Inflammatory macrophage treated with lipopolysaccharide for 1 hour (primary cell): Measurements from ENCODE around the gene CMPK2.
A peak's percentile ranks its signal among the peaks of the same experiment; 100 is the strongest.

Experiments
- DNase-seq, 2 donors: peaks; one replicate each; pipeline ENCODE4 v3.0.0-alpha.2; 2020 to 2022

The CMPK2 gene

GRCh38 chr2:6838673-6839319 lies 26.9 kb downstream of the CMPK2 start:
- DNase-seq, result no peak

- DNase-seq, result no peak
Observed at GRCh38 chr2:6835467-6835866, 30.2 kb downstream of the CMPK2 start.

DNA sequence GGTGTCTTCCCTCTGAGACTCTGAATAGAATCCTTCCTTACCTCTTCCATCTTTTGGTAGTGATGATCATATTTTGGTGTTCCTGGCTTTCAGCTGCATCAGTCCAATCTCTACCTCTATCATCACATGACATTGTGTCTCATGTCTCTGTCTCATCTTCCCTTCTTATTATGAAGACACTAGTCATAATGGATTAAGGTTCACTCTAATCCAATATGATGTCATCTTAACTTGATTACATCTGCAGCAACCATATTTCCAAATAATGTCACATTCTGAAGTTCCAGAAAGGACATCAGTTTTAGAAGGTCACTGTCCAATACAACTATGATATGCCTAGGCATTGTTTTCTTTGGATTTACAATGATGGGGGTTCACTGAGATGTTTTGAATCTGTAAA lies 31.5 kb downstream of the CMPK2 start:
- peak in 1 of 2 donors; percentile 6 for DNase-seq

DNA sequence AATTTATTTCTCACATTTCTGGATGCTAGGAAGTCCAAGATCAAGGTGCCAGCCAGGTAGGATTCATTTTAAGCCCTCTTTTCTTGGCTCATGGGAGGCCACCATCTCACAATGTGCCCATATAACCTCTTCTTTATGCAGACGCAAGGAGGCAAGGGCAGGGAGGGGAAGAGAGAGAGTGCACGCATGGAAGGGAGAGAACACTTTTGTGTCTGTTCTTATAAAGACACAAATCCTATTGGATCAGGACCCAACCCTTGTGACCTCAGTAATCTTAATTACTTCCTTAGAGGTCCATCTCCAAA lies 32.5 kb downstream of the CMPK2 start:
- DNase-seq, result no peak

DNA sequence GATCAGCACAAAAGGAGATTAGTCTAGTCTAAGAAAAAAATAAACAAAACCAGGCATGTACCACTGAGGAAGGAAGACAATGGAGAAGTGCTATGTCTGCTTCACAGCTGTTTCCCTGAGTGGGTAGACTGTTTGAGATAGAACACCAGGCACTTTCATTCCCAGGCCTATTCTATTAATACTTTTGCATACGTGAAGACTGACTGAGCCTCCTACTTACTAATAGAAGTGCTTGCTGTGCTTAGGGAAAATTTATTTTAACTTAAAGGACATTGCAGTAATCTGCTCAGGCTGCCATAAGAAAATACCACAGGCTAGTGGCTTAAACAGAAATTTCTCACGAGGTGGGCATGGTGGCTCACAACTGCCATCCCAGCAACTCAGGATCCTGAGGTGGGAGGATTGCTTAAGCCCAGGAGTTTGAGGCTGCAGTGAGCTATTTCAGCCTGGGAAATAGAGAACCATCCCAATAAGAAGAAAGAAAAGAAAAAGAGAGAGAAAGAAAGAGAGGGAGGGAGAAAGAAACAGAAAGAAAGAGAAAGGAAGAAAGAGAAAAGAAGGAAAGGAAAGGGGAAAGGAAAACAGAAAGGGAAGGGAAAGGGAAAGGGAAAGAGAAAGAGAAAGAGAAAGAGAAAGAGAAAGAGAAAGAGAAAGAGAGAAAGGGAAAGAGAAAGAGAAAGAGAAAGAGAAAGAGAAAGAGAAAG lies 33.0 kb downstream of the CMPK2 start:
- DNase-seq, result peak in 1 of 2 donors; percentile 27

DNA sequence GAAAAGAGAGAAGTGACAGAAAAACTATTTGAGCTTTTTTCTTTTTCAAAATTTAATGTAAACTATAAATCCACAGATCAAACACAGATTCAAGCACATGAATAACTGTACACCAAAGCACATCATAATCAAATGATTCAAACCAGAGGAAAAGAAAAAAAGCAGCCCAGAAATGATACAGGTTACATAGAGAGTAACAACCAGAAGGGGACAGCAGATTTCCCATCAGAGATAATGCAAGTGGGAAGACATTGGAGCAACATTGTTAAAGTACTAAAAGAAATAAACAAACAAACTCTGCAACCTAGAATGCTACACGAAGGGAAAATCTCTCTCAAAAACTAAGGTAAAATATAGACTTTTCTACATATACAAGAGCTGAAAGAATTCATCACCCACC lies 34.5 kb downstream of the CMPK2 start:
- DNase-seq, result no peak

DNA sequence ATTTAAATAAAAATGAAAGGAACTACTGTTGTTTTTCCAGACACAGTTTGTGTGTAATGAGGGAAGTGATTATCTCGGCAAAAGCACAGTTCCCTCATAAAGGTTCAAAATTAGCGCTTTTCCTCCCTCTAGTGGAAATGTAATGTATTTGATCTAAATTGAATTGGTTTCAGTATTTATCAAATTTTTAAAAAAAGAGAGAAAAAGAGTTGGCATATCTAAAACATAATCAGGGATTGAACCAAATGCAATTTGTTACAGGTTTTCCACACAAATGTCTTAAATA lies 37.5 kb downstream of the CMPK2 start:
- peak; percentile 54 to 77 for DNase-seq

- no peak for DNase-seq
Observed at GRCh38 chr2:6827566-6828298, 38.0 kb downstream of the CMPK2 start.

- DNase-seq, result peak; percentile 79 to 90
Observed at GRCh38 chr2:6826081-6826913, 39.4 kb downstream of the CMPK2 start.

DNA sequence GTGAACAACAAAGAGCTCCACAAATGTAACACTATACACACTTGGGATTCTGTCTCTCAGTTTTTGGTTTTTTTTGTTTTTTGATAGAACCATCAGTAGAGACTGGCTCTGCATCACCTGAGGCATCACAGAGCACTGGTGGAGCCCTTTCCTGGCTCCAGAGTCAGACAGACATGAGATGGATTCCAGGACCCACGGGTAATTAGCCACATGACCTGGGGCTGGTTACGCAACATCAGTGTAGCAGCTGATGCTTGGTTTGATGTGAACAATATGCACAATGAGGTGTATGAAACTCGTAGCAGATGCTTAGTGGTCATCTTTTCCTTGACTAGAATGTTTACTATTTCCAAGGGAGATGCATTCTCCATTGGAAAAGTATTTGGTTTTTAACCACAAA lies 40.7 kb downstream of the CMPK2 start:
- DNase-seq, result no peak

- no peak for DNase-seq
Observed at GRCh38 chr2:6823111-6823510, 42.6 kb downstream of the CMPK2 start.

DNA sequence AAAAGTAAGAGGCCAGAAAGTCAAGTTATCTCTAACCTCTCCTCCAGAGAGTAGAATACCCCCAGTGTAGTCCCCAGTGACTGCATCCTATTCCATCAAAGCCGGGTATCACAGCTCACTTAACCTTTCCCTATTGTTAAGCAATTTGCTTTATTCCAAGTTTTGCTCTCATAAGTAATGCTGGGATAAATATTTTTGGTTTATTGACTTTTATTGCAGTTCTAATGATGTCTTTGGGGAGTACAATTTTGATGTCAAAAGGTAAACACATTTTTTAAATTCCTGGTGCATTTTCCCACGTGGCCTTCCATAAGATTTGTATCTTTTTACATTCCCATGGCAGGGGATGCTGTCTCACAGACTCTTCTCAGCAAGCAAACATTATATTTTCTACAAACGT lies 43.3 kb downstream of the CMPK2 start:
- DNase-seq, result no peak

DNA sequence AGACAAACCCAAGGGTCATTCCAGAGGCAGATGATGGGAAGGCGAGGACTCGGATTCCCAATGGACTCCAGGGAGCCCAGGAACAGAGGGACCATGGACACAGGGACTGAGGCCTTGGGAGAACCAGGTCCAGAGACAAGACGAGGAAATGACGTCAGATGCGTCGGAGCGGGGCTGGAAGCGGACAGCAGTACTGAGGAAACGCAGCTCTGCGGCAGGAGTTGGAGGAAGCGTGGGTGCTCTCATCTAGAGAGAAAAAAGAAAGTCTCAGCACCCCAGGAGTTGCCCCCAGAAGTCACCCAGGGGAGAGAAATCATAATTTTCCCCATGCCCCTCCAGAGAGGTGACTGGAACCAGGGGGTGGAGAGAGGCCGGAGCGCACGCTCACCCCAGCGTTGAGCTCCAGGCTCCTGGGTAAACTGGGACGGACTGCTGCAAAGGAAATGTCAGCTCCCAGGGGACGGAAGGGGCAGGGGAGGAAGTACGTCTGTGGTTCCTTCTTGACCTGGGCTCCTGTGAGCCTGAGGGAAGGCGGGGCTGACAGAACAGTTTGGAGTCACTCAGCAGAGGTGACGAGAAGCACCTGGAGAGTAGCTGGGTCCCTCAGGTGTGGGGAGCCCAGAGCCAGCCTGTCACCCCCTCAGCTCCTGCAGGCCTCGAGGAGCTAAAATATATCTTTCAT lies 44.7 kb downstream of the CMPK2 start:
- no peak for DNase-seq

DNA sequence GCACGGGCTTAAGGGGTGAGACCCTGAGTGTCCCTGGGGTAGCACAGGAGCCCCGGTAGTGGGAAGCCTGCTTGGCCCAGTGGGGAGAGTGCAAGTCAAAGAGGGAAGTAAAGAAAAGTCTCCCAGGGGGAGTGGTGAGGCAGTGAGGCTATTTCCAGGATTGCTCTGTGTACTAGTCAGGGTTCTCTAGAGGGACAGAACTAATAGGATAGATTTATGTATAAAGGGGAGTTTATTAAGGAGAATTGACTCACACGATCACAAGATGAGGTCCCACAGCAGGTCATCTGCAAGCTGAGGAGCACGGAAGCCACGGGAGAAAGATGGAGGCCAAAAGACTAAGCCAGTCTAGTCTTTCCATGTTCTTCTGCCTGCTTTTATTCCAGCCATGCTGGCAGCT lies 45.5 kb downstream of the CMPK2 start:
- DNase-seq, result no peak

- no peak for DNase-seq
Observed at GRCh38 chr2:6819668-6820067, 46.0 kb downstream of the CMPK2 start.

- no peak for DNase-seq
Observed at GRCh38 chr2:6818012-6818411, 47.7 kb downstream of the CMPK2 start.

GRCh38 chr2:6814869-6815268 lies 50.8 kb downstream of the CMPK2 start:
- no peak for DNase-seq

GRCh38 chr2:6814312-6814711 lies 51.4 kb downstream of the CMPK2 start:
- DNase-seq, result no peak

- no peak for DNase-seq
Observed at GRCh38 chr2:6813573-6813972, 52.1 kb downstream of the CMPK2 start.

- no peak for DNase-seq
Observed at GRCh38 chr2:6812857-6813530, 52.7 kb downstream of the CMPK2 start.

- DNase-seq, result no peak
Observed at GRCh38 chr2:6810961-6811360, 54.7 kb downstream of the CMPK2 start.

DNA sequence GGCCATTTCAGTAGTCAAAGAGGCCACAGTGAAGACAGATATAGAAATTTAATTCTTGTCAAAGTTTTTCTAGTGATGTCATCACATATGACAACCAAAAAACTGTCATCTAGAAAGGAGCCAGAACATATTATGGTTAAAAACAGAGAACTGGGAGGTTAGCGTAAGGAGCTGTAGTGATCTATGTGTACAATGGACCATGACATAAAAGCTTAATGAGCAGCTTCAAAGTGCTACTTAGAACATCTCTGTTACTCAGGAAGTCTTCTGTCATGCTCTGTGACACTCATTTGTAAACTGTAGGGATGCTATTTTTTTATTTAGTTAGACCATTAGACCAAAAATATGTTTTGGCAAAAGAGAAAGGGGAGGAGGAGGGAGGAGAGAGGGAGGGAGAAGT lies 57.3 kb downstream of the CMPK2 start:
- no peak for DNase-seq

DNA sequence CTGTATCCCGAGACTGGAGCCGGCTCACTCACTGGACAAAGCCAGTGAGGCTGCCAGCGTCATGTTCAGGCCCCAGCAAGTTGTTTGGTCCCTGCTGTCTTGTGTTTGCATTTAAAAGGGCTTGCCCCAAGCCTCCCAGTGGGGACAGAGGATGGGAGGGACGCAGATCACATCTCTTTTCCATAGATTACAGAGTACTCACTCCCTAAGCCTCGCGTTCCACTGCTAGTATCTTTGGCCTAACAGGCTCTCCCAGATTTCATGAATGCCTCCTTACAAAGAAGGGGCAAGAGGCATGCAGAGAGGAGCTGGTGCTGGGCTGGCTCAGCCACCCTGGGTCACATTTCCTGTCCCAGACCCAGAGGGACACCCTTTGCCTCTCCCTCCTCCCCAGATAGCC lies 59.1 kb downstream of the CMPK2 start:
- DNase-seq, result no peak
